HG03378 (cell line): ENCODE measurements around the gene POGK.
"Not testable (repeated sequence)": the region's sequence is repeated elsewhere in the genome, so short reads cannot be mapped to it uniquely, and the experiment has no call there.

ENCODE experiments used
- ATAC-seq: cut with Tn5 transposase; IDR thresholded peaks from one replicate; pipeline ENCODE4 v1.9.1; 2021; ENCODE audit warnings: mild to moderate bottlenecking, moderate library complexity; ENCODE audit not compliant: unreplicated experiment

Gene POGK

DNA sequence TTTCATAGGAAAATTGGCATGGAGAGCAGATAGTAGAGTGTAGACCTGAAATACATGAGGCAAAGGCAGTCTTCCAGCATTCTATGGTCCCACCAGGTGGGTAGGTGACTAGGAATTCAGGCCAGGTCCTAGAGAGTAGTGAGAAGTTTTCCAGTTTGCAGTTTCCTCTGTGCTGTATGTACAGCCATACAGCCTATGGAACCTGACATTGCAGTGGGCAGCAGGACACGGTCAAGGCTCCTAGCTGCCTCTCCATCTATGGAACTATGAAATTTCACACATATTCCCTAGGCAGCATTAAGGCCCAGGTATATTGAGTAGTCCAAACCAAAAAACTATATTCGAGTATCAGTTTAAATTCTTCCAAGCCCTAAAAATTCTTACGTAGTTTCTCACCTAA is 16.3 kb downstream of the POGK start:
- no peak for ATAC-seq

DNA sequence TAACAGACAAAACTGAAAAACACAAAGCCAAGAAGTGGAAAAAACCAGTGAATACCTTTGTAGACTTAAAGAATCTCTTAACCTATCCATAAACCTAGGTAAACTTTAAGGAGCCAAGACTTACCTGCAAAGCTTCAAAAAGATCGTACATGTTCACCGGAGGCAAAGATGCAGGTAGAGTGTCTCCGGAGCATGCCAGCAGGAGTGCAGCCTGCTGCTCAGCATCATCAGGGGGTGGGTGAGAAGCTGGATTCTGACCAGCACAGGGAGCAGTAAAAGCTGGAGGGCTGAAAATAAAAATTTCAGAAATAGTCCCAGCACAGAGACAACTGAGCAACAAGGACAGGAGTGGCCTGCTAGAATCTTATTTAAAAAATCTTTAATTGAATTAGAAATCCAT is 18.7 kb downstream of the POGK start:
- no peak for ATAC-seq

DNA sequence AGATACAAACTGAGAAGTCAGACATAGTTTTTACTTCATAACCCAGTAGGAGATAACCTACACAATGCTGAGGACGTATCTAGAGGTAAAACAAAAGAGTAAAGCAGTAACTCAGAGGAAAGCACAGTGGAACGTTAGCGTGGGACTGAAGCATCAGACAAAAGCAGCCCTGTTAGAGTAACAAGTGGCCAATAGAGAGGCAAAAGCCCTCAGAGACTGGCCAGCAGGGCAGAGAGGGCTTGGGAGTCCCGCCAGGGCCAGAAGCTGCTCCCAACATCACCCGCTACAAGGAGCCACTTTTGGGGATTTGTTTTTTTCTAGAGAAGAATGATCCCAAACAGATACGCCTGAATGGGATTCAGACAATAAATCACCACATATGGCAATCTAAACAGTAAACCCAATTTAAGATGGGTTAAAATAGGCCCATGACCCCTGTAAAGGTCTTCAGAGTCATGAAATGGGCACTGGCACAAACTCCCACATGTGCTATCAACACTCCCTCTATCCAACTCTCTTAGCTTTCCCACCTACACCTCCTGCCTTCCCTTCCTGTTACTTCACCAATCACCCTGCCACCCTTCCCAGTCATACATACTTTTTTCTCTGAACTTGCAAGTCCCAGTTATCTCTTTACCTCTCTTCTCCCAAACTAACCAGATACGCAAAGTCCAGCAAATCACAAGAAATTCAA is 19.6 kb downstream of the POGK start:
- ATAC-seq = no peak

DNA sequence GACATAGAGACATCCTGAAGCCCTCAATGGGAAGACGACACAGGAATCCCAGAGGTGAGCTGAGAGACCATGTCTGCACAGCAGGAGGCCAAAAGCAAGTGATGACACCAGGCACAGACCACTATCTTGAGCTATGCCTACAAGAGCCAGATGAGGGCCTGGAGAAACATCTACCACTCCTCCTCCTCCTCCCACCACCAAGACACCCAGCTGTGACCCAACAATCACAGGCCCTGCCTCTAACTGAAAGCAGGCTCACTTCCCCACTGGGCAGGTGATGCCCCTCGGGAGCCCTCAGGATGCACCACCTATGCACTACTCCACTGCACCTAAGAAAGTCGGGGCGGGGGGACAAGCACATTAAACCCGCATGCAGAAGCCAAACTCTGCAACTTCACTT is 20.3 kb downstream of the POGK start:
- no peak for ATAC-seq

DNA sequence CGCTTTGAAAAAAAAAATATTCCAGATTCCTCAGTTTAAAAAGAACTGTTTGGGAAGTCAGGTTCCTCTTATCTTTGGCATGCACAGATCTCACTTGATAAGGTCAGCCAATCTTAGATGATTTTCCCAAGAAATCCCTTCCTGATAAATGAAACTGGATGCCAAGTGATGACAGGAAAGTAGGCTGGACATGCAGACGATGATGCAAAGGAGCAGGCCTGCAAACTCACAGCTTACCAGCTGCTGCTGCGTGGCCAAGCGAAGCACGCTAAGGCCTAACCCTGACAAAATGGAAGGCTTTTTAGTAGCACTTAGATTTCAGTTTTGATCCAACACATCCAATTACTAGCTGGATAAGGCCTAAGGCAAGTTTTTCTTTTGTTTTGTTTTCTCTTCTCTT is 26.7 kb downstream of the POGK start:
- no peak for ATAC-seq

DNA sequence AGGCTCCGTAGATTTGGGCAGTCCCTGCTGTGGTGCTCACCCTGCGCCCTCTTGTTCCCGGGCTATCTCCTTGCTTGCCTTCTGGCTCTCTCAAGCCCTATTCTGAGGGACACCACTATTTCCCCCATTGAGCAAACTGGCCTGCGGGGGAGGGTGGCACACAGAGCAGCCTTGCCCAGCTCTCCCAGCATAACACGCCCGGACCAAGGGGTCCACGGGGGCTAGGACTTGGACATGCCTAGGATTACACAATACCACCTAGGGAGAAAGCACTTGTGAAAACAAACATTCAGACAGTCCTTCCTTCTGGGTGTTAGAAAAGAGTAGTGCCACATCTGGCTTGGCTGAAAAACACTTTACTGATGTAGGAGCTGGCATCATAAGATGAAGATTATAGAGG is 29.4 kb downstream of the POGK start:
- no peak for ATAC-seq

DNA sequence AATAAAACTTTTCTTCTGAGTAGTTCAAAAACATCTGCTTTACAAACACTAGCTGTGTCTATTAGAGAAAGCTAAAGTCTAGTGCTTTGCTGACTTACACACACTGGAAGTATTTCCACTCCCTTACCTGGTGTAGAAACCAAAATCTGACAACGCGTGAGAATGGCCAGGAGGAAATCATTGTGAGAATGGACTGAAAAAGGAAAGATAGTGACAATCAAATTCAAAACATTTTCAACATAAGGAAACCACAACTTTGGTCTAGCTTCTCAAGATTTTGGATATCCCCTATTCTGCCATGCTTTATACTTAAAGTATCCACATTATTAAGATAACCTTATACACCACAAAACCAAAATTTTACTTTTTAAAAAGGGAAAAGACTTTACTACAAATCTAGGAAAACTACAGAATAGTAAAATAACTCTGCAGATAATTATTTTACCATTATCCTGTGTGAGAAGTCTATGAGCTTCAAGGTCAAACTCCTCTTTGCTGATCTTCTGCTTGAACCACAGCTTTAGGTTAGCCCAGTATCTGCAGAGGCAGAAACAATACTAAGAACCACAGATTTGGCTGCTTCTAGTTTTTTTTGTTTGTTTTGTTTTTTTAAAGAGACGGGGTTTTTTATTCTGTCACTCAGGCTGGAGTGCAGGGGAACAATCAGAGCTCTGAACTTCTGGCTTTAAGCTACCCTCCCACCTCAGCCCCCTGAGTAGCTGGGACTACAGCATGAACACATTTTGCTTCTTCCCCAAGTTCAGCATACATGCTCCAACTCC is 30.2 kb downstream of the POGK start:
- ATAC-seq = no peak

DNA sequence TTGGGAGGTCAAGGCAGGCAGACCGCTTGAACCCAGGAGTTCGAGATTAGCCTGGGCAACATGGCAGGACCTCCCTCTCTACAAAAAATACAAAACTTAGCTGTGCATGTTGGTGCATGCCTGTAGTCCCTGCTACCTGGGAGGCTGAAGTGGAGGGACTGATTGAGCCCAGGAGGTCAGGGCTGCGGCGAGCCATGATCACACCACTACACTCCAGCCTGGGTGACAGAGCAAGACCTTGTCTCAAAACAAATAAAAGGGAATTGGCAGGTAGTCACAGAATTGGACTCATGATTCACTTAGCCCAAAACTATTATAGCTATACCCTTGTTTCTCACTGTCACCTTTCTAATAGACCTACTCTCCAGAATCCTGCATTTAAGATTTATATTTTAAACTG is 31.3 kb downstream of the POGK start:
- no peak for ATAC-seq

DNA sequence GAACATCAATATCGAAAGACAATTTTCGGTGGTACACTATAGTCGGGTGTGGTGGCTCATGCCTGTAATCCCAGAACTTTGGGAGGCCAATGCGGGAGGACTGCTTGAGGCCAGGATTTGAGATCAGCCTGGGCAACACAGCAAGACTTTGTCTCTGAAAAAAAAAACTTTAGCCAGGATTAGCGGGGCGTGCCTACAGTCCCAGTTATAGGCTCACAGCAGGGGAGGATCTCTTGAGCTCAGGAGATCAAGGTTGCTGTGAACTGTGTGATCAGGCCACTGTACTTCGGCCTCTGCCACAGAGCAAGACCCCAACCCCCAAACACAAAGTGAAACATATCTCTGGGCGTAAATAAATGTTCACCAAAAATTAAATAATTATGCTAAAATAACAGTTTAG is 35.2 kb downstream of the POGK start:
- no peak for ATAC-seq

DNA sequence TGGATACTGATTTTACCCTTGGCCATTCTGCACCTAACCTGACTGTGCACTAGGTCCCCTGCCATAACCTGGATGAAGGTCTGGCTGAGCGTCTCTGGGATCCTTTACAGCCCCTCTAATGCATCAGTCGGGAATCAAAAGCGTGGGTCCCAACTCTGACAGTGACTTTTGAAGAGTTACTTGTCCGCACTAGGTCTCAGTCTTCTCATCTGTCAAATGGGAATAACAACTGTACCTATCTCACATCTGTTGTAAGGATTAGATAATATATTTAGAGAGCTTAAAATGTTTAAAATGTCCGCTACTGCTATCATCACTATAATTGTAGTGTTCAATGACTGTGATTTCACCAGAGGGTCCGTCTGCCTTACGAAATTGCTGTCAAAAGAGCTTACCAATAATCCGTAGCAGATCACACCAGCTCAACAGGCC is 36.0 kb downstream of the POGK start:
- no peak for ATAC-seq

DNA sequence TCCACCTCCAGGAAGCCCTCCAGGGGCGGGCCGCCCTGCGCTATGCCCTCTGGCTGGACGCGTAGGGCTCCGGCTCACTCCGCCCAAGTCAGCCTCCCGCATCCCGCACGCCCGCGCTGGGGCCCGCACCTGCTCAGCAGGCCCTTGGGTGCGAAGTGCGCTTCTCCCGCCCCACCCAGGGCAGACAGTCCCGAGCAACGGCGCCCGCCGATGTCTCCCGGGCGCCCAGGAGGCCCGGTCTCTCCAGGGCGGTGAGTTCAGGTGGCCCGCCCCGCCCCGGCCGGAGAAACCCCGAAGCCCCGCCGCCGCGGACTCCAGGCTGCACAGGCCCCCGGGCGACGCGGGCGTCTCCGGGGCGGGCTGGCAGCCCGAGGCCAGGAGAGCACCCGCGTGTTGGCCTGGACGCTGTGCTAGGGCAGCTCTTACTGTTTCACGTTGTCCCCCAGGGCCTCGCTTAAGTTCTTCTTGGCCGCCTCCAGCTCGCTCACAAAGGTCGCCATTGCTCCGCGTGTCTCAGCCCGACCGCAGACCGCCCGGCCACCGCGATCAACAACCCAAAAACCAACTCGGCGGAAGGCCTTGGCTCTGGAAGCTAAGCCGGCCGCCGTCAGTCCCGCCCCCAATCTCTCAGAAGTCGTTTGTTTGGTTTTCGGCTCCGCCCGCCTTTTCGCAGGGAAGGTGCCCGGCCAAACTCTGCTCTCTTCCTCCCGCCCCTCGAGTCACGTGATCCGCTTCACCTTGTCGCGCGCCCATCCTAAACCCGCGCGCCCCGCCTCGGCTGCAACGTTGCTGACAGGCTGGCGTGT is 36.7 kb downstream of the POGK start, which contains the start of gene TADA1:
Gene TADA1, minus strand, starts transcription at position 531 of the 806 bp plus-strand sequence. Its CDS starts 31 bp downstream, at position 500.
- ATAC-seq = peak; percentile 83

DNA sequence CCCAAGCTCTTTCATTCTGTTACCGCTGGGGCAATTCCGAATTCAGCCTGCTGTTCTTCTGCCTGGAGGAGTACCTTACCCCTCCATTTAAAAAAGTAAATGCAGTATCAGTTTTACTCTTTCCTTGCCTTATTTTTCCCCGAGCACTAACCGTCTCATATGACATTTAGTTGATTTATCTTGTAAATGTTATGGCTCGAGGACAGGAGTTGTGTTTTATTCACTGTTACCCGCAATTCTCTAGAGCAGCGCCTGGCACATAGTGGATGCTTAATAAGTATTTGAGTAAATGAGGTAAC is 37.2 kb downstream of the POGK start:
- no peak for ATAC-seq

DNA sequence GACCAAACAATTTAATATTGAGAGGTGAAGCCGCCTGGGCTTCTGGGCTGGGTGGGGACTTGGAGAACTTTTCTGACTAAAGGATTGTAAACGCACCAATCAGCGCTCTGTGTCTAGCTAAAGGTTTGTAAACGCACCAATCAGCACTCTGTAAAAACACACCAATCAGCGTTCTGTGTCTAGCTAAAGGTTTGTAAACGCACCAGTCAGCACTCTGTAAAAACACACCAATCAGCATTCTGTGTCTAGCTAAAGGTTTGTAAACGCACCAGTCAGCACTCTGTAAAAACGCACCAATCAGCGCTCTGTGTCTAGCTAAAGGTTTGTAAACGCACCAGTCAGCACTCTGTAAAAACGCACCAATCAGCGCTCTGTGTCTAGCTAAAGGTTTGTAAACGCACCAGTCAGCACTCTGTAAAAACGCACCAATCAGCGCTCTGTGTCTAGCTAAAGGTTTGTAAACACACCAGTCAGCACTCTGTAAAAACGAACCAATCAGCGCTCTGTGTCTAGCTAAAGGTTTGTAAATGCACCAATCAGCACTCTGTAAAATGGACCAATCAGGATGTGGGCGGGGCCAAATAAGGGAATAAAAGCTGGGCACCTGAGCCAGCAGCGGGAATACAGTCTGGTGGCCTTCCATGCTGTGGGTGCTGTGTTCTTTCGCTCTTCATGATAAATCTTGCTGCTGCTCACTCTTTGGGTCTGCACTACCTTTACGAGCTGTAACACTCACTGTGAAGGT is 39.1 kb downstream of the POGK start:
- ATAC-seq = not testable (repeated sequence)

DNA sequence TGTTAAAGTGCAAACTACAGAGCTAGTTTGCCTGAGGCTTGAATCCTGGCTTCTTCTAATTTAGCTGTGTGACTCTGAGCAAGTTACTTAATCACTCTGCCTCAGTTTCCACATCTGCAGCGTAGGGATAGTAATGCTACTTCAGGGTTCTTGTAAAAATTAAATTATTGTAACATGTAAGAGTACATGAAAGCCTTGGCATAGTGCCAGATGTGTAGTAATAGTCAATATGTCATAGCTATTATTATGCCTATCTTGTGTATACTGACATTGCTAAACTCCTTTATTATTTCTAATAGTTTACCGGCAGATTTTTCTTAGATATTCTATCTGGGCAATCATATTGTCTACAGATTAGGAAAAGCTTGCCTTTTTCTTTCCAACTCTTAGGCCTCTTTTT is 43.6 kb downstream of the POGK start:
- ATAC-seq = no peak

DNA sequence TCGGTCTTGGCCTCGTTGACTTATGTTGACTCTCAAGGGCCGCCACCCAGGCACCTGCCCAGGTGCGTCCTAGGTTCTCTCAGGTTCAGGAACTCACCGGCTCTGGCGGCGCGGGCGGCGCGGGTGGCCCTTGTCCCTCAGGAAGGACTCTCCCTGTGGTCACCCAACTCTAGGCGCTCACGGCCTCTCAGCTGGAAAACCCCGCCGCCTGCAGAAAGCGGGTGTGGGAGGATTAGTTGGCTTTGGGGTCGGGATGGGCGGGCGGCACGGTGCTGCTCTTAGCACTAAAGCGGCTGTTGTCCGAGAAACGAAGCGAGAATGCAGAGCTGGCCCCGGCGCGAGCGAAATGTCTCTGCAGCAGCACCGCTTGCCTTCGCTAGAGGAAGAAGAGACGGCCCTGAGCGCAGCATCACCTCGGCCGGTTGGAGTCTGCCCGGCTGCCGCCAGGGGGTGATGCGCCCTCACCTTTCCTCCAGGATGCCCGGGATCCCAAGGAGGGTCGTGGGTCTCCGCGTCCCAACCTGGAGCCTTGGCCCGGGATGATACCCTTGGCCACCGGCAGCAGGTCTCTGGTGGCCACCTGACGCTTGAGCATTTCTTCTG is 44.9 kb downstream of the POGK start:
- ATAC-seq = no peak

DNA sequence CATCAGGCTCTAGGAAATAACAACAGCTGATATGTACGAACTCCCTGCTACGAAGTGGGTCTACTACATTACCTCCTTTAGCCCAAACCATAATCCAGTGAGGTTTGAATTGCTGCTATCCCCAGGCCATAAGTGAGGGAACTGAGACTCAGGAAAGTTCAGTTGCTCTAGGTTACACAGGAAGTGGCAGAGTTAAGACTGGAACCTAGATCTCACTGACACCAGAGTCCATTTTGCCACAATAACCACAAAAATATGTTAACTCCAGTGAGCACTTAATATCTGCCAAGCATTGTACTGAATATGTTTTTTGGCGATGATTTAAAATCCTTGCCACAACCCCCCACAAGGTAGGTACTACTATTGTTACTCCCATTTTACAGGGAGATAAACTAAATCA is 45.7 kb downstream of the POGK start:
- ATAC-seq = no peak

DNA sequence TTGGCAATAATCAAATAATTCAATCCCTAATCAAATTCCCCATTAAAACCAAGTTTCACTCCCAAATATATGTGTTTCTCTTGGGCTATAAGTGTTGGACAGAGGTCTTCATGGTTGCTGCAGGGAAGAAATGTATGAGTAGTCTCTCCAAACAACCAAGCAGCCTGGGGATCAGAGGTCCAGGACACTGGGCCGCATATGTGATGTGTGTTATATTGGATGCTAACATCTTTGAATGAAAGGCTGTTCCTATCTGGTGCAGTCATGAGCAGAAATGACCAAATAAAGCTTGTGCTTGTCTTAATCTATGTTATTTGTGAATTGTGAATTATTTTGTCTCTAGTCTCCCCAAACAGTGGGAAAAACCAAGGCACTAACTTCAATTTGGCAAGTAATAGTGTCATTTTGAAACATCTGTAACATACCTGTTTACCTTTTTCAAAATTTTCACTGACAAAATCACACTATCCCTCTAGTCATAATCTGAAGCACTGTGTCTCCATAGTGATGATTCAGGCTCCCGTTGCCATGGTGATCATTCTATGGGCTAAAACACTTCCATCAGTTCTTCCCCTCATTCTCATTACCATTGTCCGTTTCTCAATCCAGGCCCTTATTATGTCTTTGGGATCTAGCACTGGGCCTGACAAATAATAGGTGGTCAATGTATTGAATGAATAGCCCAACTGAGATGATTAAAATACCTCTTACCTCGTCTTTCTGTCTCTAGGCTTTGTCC is 49.3 kb downstream of the POGK start:
- ATAC-seq = no peak

DNA sequence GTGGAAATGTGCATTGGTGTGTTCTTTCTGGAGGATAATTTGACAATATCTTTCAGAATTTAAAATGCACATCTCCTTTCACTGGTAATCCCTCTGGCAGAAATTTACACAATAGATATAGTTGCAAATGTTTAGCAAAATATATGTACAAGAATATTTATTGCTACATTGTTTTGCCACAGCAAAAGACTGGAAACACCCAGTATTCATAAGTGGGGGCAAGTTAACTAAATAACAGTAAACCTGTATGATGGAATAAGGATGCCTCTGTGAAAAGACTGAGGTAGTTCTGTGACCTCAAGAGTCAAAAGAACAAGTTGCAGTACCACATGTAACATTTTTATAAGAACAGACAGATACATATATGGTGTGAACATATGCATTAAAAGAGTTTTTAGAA is 50.5 kb downstream of the POGK start:
- no peak for ATAC-seq

DNA sequence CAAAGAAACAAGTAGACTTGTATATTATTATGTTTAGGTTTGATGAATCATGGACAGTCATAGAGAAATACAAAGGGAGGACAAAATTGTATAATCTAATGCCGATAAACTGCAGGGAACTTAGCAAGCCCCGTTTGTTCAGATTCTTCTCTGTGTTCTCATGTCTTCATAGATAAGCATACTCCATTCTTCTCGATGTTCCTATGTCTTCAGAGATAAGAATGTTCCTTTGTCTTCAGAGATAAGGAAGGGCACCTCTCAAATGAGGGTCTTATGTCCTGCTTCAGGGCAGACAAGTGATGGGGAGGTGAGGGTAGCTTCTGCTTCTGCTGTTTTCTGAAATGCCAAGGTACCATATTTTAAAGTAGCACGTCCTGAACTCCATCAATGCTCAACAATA is 56.5 kb downstream of the POGK start:
- ATAC-seq = no peak

DNA sequence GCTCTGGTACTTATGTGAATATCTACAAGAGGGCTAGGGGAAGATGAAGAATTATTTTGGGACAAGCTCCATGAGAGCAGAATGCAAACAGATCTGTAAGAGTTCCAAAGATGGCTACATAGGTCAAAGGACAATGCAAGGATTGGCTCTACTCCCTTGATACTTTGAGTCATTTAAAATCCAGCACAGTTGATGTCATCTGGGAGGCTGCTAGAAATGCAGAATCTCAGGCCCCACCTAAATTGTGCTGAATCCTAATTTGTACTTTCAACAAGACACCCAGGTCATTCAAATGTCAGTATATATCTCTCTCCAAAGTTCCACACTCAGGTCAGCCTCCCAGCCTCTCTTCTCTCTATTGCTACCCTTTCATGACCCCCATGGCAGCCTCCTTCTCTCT is 60.5 kb downstream of the POGK start:
- ATAC-seq = no peak
